ENCODE results near the gene RCC1.

DNA sequence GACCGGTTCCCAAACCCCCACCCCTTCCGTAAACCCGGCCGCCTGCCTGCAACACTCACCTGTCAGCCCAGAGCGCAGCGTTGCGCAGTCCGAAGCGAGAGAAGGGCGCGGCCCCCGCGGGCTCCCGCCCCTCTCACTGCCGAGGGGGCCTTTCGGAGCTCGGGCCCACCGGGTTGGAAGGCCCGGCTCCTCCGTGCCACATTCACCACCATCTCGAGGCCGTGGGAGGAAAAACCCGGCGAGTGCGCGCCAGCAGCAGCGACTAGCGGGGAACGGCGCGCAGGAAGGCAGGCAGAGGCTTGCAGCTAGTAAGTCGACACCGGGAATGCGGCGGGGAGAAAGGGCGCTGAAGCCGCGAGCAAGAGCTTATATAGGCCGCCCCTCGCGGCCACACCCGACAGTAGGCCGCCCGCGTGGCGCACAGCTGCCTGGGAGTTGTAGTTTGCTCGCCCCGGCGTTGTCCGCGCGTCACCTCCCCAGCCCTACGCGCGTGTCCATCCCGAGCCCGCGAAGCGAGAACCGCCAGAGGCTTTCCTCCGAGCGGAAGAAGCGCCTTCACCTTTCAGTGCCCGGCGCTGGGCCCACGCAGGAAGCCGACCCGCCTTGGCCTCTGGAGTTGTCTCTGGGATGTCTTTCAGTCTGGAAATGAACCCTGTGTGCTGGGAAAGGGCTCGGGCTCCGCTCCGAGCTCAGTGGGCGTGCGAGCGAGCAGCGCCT lies 75.8 kb downstream of the RCC1 start:
- TF ChIP-seq CTCF (IDR thresholded peaks at IDR 0.05; ENCODE audit: low read depth, low read length) (no peak), EZH2phosphoT487 (IDR thresholded peaks at IDR 0.05; ENCODE audit: low read depth) (no peak)
